NCI-H748 (cell line): ENCODE results near the gene ATXN7.

Source experiments
- DNase-seq: peaks from one replicate; lab custom pipeline; 2025; ENCODE audit not compliant: unreplicated experiment; lab: John Stamatoyannopoulos, UW

The ATXN7 gene

DNA sequence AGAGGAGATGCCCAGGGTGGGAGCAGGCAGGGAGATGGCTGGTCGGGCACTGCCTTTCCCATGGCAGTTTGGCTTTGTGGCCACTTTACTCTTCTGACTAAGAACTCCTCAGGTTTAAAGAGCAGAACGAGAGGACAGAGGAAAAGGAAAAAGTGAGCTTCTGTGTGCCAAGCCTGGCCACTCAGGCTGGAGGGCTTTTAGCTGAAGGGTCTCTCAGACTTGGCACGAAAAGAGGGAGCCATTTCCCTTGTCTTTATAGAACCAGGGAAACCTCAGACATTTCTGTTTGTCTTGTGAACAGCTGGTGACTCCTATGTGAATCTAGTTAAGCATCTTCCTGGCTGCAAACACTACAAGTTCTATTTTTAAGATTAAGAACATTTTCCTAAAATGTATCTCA lies 182.9 kb downstream of the ATXN7 start:
- no peak for DNase-seq

DNA sequence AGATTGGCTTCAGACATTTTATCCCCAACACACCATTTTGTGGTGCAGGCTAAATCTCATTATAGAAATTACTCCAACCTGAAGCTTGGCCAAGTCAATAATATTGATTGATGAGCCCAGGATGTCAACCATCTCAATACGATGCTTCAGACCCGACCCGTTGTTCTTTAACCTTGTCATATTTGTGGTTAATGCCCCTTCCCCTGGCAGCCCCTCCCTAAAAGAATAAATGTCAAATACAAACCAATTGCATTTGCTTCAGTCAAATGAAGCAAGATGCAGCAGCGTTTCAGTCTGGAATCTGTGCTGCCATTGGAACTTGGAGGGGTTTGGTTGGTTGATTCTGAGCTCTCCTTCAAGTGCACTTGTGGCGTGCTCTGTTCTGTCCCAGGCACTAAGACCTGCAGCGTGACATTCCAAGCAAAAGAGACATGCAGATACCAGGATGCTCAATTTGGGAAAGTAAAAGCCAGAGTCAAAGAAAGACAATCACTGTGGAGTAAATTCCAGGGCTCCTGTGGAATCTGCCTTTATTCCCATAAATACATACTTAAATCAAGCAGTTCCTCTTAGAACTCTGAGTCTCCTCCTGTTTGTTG lies 183.4 kb downstream of the ATXN7 start:
- DNase-seq: no peak

DNA sequence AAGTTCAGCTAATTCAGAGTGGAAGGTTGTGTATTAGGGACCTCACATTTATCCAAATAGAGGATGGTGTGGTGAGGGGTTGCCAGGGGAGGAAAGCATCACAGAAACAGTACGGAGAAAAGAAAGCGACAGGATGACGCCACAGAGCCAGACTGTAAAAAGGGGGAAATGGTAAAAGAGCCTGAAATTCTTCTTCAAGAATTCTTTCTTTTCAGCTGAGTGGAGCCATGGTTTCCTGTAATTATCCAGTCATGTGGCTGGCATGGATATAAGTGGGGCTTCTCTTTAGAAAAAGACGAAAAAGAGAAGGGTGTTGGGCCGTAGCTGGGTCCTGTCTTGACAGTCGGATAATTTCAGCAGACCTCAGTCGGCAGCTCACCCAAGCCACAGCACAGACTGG lies 184.1 kb downstream of the ATXN7 start:
- DNase-seq: no peak

DNA sequence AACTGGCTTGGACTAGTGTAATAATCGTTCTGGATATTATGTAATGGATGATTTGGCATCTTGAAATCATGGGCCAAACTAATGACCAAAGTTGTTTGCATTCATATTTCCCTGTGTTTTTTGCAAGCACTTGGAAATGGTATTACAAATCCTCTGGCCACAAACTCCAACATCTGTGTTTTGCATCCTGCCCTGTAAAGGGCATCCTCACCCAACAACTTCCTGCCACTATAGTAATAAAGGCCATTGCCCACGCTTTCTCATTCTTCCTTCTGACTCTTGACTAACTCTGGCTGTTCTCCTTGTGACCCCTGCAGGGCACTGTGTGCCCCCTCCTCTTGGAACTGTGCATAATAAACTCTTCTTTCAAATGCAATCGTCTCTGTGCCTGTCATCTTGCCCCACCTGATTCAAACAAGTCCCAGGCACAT lies 185.0 kb downstream of the ATXN7 start:
- no peak for DNase-seq

DNA sequence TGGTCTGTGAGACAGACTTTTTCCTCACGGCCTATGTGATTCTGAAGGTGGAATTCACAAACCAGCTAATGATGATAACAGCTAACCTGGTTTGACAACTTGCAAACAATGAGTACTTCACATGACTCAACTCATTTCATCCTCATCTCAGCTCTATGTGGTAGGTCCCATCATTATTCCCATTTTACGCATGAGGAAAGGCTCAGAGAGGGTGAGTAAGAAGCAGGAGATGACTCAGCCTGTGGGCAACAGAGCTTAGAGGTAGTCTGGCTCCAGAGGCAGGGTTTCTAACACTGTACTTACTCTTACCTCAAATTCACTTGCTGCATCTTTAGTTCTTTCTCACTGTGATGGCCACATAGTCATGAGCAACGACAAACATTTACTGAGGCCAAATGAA lies 185.5 kb downstream of the ATXN7 start:
- no peak for DNase-seq

DNA sequence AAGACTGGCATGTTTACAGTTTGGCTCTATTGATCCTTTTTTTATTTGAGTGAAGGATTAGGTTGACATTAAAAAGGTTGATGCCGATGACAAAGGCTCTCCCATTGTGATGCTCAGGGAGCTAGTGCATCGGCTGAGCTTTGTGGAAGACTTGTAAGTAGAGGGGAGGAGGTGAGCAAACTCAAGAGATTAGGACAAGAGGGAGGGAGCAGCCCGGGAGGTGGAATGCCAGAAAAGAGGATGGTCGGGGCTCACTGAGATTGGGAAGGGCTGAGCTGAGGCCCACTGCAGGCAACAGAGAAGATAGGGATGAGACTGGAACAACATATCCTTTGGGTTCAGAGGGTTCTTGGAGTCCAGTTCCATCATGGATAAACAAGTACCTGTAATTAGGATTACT lies 186.2 kb downstream of the ATXN7 start:
- no peak for DNase-seq
